Body of pancreas (tissue), 4 donors: ENCODE measurements around the gene MSANTD4. TPM values are rescaled to one million over a fixed set of nuclear protein-coding genes. Genes with fewer than 3 reads are reported as not detected.

Experiments used
- ATAC-seq: fragments of 150-250 bp; one replicate; pipeline ENCODE4 v1.9.1; 2016
- DNase-seq, 4 donors: peaks; one replicate each; pipeline ENCODE4 v3.0.0-alpha.2; 2019
- H3K27ac ChIP-seq, 4 donors: fragments of 200-600 bp; sonication (generic); 1 replicate in 3 of 4; 2 replicates in 1 of 4; pipeline versions ENCODE4 v1.5.1 to v1.6.1; 2016 to 2019; ENCODE audit warnings: mild to moderate bottlenecking in 1 of 4, mixed read lengths in 1 of 4, moderate library complexity in 1 of 4
- H3K27me3 ChIP-seq, 2 donors: fragments of 200-600 bp; sonication (generic); one replicate each; pipeline ENCODE4 v1.6.0; 2016; ENCODE audit warnings: mild to moderate bottlenecking in 1 of 2
- H3K36me3 ChIP-seq, 2 donors: fragments of 200-600 bp; sonication (generic); replicated peaks in 1 of 2; 2 replicates each; pipeline ENCODE4 v1.5.1; 2016; ENCODE audit warnings: low read depth in 2 of 2; ENCODE audit not compliant: insufficient read depth in 1 of 2
- H3K4me1 ChIP-seq: fragments of 200-600 bp; sonication (generic); one replicate; pipeline ENCODE4 v1.6.0; 2016
- H3K4me3 ChIP-seq, 2 donors: fragments of 200-600 bp; sonication (generic); 1 replicate in 1 of 2; 2 replicates in 1 of 2; pipeline ENCODE4 v1.5.1; 2016 to 2019
- H3K9me3 ChIP-seq, 3 donors: fragments of 200-600 bp; sonication (generic); 1 replicate in 2 of 3; 2 replicates in 1 of 3; pipeline ENCODE4 v1.5.1; 2016
- POLR2A ChIP-seq, 3 donors: fragments of 450-650 bp; IDR thresholded peaks; one replicate each; pipeline ENCODE4 v1.6.1; 2016; ENCODE audit warnings: antibody characterized with exemption in 3 of 3, mild to moderate bottlenecking in 2 of 3
- WGBS, 2 donors: methylation state at CpG; one replicate each; pipeline ENCODE4 v1.1.5; 2017; 5-methylcytosine and 5-hydroxymethylcytosine counted together
- intact Hi-C: fragments of 100-400 bp; cut with DNase I; formaldehyde crosslinking; loops from one replicate; pipeline ENCODE4 v1.15.1; 2023
- small RNA-seq: library from RNA; depleted of rRNA; stranded (forward); fragments of <200 nt; gene quantifications from one replicate; pipeline ENCODE3, GENCODE V24; 2016
- total RNA-seq, 2 donors: library from RNA; depleted of rRNA; stranded (reverse); fragments of >200 nt; gene quantifications; one replicate each; pipeline ENCODE4 v1.1.0, GENCODE V29; 2016

The MSANTD4 gene
- total RNA-seq, 2 donors from 2014 or later = 4.9 to 19.5 TPM

DNA sequence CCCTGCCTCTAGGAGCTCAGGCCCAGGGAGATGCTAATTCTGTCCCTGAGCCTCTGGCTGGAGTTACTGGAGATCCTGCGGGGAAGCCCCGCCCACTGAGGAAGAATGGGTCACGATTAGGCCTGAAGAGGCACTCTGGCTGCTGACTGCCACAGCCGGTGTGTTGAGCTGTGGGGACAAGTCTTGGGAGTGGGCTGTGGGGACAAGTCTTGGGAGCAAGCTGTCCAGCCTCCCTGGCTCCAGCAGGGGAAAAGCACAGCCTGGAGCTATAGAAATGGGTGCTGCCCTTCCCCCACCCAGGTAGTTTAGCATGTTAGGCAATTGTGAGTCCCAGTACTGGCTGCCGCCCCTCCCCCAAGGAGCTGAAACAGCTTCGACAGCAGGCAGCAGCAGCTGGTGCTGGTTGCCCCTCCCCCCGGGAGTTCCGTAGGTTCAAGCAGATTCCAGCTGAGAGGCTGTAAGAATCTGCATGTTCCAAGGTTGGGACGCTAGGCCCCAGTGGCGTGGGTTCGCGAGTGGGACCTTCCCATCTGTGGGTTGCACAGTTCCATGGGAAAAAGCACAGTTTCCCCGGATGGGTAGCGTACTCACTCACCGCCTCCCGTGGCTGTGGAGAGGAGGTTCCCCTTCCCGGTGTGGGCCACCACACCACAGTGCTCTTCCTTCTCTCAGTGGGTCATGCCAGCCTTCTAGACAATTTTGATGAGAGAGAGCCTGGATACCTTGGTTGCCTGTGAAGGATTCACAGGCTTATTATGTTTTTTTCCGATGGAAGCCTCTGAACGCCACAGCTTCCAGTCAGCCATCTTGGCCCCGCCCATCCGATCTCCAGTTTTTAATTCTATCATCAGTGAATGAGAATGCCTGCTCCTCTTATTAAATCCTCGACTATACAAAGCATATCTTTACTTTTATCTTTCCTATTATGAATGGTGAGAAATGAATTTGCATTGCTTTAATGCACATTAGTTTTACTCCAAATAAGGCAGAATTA, 61.5 kb downstream of the MSANTD4 start:
- no peak overlapping the region for H3K27ac ChIP-seq
- no peak for TF ChIP-seq POLR2A (IDR thresholded peaks at IDR 0.05)
- no peak overlapping the region for H3K4me3 ChIP-seq
- WGBS, 2 donors = 79 to 92% methylated on average over 11 to 22 of the region's 22 CpGs
- DNase-seq (peak in 1 of 4 donors; percentile 13), ATAC-seq (no peak)
- no peaks in the 10 kb centered on the region for H3K9me3 ChIP-seq
- intact Hi-C loops = no loop called here
- H3K4me1 ChIP-seq = no peaks in the 10 kb centered on the region
- H3K27me3 ChIP-seq = no peaks in the 10 kb centered on the region
- H3K36me3 ChIP-seq = no peaks in the 10 kb centered on the region

Small RNA genes lying within 50 kb of the gene (small RNA-seq; reads per million reads assigned to genes)
- gene RNU6-277P = not detected

Other genes with a start within 250 kb of the MSANTD4 start
- 1 to 10 TPM; 2.0 to 5.7 TPM for gene KBTBD3, start 55.1 kb upstream of the MSANTD4 start, total RNA-seq
- gene AASDHPPT, start 55.4 kb upstream of the MSANTD4 start, total RNA-seq = 10 to 100 TPM; 22.1 to 25.2 TPM